ENCODE data around the gene NACC2.

DNA sequence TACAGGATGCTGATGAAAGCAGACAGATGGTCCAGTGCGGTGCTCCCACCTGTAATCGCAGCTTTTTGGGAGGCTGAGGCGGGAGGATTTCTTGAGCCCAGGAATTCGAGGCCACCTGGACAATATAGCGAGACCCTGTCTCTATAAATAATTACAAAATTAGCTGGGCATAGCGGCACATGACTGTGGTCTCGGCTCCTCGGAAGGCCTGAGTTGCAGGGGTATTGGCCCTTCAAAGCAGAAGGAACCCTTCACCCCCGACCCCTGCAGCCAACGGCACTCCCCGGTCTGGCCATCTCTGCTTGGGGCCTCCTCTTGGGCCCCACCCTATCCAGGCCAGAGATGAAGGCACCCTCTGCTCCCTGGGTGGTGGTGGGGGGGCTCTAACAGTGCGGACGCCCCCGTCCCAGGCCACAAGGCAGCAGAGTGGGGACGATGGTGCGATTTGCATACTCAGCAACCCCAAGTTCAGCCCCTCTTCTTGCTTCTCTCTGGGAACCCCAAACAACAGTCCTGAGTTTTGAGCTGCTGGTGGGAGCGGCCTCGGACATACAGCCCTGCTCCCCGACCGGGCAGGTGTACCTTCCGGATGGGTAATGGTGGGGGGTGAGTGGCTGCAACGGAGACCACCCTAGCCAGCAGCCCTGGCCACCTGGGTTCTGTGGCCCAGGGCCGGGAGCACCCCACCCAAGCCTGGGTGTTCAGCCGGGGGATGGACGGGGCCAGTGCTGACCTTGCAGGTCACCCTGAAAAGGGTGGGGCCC lies 50.7 kb downstream of the NACC2 start:
- TF ChIP-seq, protein P1, sequence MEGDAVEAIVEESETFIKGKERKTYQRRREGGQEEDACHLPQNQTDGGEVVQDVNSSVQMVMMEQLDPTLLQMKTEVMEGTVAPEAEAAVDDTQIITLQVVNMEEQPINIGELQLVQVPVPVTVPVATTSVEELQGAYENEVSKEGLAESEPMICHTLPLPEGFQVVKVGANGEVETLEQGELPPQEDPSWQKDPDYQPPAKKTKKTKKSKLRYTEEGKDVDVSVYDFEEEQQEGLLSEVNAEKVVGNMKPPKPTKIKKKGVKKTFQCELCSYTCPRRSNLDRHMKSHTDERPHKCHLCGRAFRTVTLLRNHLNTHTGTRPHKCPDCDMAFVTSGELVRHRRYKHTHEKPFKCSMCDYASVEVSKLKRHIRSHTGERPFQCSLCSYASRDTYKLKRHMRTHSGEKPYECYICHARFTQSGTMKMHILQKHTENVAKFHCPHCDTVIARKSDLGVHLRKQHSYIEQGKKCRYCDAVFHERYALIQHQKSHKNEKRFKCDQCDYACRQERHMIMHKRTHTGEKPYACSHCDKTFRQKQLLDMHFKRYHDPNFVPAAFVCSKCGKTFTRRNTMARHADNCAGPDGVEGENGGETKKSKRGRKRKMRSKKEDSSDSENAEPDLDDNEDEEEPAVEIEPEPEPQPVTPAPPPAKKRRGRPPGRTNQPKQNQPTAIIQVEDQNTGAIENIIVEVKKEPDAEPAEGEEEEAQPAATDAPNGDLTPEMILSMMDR (conservative IDR thresholded peaks at IDR 0.05; ENCODE audit: low read length): no peak
- TF ChIP-seq EZH2phosphoT487 (IDR thresholded peaks at IDR 0.05; ENCODE audit: borderline replicate concordance): no peak
